ENCODE results near the gene FSTL4. TPM values are rescaled to one million over a fixed set of nuclear protein-coding genes. Genes with fewer than 3 reads are reported as not detected.

FSTL4 gene
- total and polyA plus RNA-seq, 9 donors: 0.07 to 0.22 (median 0.15) TPM; not detected in 4

- DNase-seq: no peak
- WGBS, 3 donors: 54 to 75% (median 70%) methylated on average over 5 of the region's 5 CpGs
- no peaks in the 10 kb centered on the region for H3K27me3 ChIP-seq
- H3K9me3 ChIP-seq: no peaks in the 10 kb centered on the region
- no peaks in the 10 kb centered on the region for H3K4me1 ChIP-seq (ENCODE audit: insufficient read depth)
- intact Hi-C loops (cut with DNase I): no loop called here
- no peak overlapping the region for H3K4me3 ChIP-seq
- no peaks in the 10 kb centered on the region for H3K36me3 ChIP-seq
- H3K27ac ChIP-seq: no peak overlapping the region
- no peak for TF ChIP-seq POLR2A (IDR thresholded peaks at IDR 0.05)
- no peak for TF ChIP-seq EP300 (IDR thresholded peaks at IDR 0.05)
- TF ChIP-seq CTCF (IDR thresholded peaks at IDR 0.05): no peak
Measured at GRCh38 chr5:133274597-133274935, 337.8 kb downstream of the FSTL4 start.

- DNase-seq: no peak
- Histone ChIP-seq H3K27ac (no peak overlapping the region), H3K4me1 (ENCODE audit: insufficient read depth) (no peaks in the 10 kb centered on the region), H3K9me3 (no peaks in the 10 kb centered on the region), H3K36me3 (no peaks in the 10 kb centered on the region), H3K27me3 (no peaks in the 10 kb centered on the region), H3K4me3 (no peak overlapping the region)
- intact Hi-C loops (cut with DNase I): no loop called here
- TF ChIP-seq EP300 (IDR thresholded peaks at IDR 0.05) (no peak), CTCF (IDR thresholded peaks at IDR 0.05) (no peak), POLR2A (IDR thresholded peaks at IDR 0.05) (no peak)
- 44 to 55% (median 51%) methylated on average over 8 of the region's 8 CpGs for WGBS, 3 donors
Measured at GRCh38 chr5:133273661-133274596, 338.4 kb downstream of the FSTL4 start.

- 91 to 92% (median 92%) methylated on average over 16 of the region's 16 CpGs for whole genome bisulfite sequencing, 3 donors
- no peak overlapping the region for H3K4me3 ChIP-seq
- intact Hi-C loops (cut with DNase I): no loop called here
Measured at GRCh38 chr5:133272345-133272744, 340.0 kb downstream of the FSTL4 start.

GRCh38 chr5:133271606-133272005 lies 340.7 kb downstream of the FSTL4 start:
- H3K27me3 ChIP-seq: no peaks in the 10 kb centered on the region
- intact Hi-C loops (cut with DNase I): no loop called here
- no peaks in the 10 kb centered on the region for H3K4me1 ChIP-seq (ENCODE audit: insufficient read depth)
- DNase-seq: no peak
- H3K9me3 ChIP-seq: no peaks in the 10 kb centered on the region
- no peak for TF ChIP-seq CTCF (IDR thresholded peaks at IDR 0.05)
- no peak for TF ChIP-seq EP300 (IDR thresholded peaks at IDR 0.05)
- TF ChIP-seq POLR2A (IDR thresholded peaks at IDR 0.05): no peak
- H3K36me3 ChIP-seq: no peaks in the 10 kb centered on the region
- WGBS, 3 donors: 33 to 47% (median 38%) methylated on average over 5 of the region's 5 CpGs
- H3K4me3 ChIP-seq: no peak overlapping the region
- H3K27ac ChIP-seq: no peak overlapping the region

More at GRCh38 chr5:133272345-133272744, 340.0 kb downstream of the FSTL4 start:
- DNase-seq: no peak
- H3K27me3 ChIP-seq: no peaks in the 10 kb centered on the region
- no peak for TF ChIP-seq CTCF (IDR thresholded peaks at IDR 0.05)
- H3K9me3 ChIP-seq: no peaks in the 10 kb centered on the region
- H3K27ac ChIP-seq: no peak overlapping the region
- no peaks in the 10 kb centered on the region for H3K4me1 ChIP-seq (ENCODE audit: insufficient read depth)
- no peaks in the 10 kb centered on the region for H3K36me3 ChIP-seq

All from ovary (tissue), 9 donors.